ENCODE measurements around the gene FAM120B.

The FAM120B gene

DNA sequence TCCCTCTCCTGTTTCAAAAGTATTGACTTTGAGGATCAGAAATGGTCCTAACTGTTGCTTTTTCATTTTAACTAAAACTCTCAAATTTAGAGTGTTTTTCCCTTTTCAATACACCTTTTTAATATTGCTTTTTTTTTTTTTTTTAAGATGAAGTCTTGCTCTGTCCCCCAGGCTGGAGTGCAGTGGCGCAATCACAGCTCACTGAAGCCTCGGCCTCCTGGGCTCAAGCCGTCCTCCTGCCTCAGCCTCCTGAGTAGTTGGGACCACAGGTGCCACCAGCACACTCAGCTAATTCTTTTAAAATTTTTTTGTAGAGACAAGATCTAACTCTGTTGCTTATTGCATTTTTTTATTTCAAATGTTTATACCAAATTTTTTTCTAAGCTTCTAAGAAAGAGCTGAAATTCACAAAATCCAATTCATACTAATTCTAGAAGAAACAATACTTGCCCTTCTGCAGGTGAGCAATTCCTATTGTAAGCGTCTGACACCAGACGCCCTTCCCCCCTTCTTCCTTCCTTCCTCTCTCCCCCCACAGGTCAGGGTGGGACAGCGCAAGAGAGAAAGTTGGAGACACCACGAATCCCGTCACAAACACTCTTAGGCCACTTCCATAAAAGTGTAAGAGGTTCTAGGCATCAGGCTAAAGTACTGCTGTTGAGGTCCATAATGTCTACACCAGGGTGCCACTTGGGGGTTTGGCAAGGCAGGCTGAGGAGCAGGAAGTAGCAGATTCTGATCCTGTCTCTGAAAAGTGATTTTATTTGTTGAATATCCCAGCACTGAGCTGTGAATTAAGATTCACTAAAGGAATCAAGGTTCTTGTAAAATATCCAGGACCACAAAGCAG is 28.4 kb upstream of the FAM120B start:
- no peak for TF ChIP-seq ZNF274 (IDR thresholded peaks at IDR 0.05; ENCODE audit: low read depth, low read length)
- H3K4me3 ChIP-seq (ENCODE audit: low read length): no peak overlapping the region

DNA sequence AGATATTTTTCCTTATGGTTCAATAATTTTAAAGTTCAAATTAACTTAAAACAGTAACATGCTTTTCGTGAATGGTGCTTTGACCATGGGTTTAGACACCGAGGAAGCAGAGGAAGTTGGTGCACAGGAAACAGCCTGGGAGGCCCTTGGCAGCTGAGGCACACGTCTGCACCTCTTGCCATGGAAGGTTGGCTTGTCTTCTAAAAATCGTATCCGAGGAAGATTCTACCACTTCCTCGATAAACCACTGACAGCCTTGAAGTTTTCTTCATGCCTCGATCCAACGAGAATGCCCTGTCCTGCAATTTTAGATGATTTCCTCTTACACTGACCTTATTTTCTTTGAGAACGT is 27.8 kb upstream of the FAM120B start:
- H3K4me3 ChIP-seq (ENCODE audit: low read length): no peak overlapping the region
- no peak for TF ChIP-seq ZNF274 (IDR thresholded peaks at IDR 0.05; ENCODE audit: low read depth, low read length)

DNA sequence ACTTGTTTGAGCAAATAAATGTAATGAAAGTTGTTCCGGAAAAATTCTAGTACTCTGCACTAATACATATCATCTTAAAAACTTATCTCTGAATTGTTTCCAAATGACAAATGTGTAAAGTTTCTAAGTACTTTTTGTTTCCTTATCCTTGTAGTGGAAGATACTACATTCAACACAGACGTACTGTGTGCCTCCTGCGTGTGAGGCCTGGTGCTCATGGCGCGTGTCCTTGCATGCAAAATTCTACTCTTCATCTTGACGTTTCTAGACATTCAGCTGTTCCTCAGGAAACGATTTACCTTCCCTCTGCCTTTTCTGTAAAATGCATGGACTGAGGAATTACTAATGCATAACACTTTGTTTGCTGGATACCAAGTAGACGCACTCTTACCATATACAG is 27.1 kb upstream of the FAM120B start:
- TF ChIP-seq ZNF274 (IDR thresholded peaks at IDR 0.05; ENCODE audit: low read depth, low read length): no peak

DNA sequence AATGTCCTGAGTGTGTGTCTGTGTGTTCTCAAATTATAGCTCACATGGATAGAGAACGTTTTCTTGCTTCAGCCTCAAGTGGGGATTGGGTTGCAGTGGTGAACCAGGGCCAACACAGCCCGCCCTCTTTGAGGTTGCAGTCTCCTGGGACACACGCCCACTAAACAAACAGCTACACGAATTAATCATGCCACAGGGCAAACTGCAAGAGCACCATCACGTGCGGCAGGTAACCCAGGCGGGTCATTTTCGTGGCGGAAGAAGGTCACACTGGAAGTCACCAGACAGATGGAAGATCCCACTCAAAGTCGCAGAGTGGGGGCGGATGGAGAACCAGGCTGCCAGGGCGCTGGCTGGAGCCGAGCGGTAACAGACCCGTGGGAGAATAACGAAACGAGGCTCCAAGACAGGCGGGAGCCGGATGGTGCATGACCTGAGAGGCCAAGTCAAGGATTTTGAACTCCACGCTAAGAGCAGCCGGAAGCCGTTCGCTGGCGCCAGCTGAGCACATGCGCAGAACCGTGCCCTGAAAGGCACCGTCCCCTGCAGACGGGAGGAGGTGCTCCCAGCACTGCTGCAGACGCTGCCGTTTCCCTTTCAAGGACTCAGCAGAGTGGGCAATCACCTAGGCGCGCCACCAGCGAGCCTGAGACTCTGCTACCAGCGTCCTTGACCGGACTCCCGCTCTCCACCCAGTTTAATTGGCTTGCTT is 26.4 kb upstream of the FAM120B start:
- no peak for TF ChIP-seq ZNF274 (IDR thresholded peaks at IDR 0.05; ENCODE audit: low read depth, low read length)
- H3K4me3 ChIP-seq (ENCODE audit: low read length): peak overlapping the region; percentile 53; the same call in 1 of the 2 replicates

More for the DNA sequence above, 27.1 kb upstream of the FAM120B start:
- H3K4me3 ChIP-seq (ENCODE audit: low read length): no peak overlapping the region

DNA sequence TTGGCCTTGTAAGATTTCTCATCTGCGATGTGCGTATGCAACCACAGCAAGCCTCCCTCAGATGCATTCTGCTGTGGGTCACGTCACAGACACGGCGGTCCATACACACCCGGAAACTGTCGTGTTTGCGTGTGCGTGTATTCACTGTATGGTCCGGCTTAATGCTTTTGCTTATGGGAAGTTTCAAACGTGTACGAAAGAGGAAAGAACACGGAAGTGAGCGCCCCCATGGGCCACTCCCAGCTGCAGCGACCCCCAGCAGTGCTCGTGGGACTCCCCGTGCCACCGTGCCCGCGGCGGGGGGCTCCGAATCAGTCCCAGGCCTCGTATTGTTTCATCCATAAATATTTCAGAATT is 25.9 kb upstream of the FAM120B start:
- H3K4me3 ChIP-seq (ENCODE audit: low read length): peak overlapping the region; percentile 53; the same call in 1 of the 2 replicates
- no peak for TF ChIP-seq ZNF274 (IDR thresholded peaks at IDR 0.05; ENCODE audit: low read depth, low read length)

DNA sequence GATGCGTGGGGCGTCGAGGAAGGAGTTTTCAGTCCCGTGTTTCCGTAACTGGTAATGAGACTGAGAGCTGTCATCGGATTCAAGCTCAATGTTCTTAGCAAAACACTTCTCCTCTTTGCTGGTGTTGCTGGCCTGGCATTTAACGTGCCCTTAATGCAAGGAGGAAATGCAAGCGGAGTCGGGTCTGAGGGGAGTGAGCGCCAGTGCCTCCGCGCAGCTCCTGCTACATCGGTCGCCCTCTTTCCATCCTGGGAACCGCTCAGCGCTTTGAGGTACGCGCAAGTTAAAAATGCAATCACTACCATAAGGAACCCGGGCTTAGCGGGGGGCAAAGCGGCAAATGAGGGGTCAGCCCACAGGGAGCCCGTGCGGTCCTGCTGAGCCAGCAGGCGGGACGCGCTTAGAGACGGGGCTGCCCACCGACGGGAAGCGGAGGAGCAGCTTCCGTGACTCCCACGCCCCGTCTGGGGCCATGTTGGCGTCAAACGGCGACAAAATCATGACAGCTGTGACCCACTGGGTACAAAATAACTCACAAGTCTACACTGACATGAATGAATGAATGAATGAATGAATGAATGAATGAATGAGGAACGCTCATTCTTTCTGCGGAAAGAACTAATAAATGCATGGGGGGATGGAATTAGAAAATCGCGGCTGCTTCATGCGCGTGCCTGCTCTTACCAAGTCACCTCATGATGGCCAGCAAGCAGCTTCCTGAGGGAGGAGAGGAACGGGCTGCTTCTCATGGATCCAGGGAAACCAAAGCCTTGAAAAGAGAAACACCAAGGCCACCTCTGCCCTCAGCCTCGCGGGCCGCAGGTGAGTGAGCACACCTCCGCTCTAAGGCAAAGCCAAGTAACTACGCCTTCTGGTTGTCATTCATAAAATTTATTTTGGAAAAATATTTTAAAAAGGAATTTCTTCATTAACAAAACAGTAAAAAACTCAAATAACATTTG is 24.9 kb upstream of the FAM120B start:
- H3K4me3 ChIP-seq (ENCODE audit: low read length): no peak overlapping the region
- no peak for TF ChIP-seq ZNF274 (IDR thresholded peaks at IDR 0.05; ENCODE audit: low read depth, low read length)

DNA sequence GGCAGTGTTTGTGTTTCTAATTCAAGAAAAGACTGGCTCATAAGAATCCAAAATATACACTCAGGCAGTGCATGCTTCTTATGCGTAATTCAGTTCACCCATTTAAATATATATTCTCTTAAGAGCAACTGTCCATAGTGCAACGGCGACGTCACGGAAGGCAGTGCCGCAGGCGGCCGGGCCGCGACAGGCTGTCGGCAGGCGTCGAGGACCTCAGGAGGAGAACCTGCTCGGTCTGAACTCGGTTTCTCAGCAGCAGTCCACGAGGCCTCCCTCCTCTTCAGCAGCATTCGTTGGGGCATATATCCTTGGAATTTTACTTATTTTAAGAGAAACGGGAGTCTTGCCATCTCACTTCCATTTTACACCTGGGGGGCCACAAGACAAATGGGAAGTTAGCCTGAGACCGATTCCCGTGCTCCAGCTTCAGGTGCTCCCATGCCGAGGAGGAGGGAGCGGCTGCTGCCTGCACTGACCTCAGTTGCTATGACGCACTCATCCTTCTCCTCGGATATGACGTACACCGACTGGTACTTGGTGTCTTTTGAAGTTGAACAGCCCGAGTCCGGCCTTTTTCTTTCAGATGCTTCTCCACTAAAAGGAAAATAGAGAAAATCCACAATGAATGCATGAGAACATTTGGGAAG is 23.9 kb upstream of the FAM120B start:
- no peak for TF ChIP-seq ZNF274 (IDR thresholded peaks at IDR 0.05; ENCODE audit: low read depth, low read length)
- H3K4me3 ChIP-seq (ENCODE audit: low read length): no peak overlapping the region

DNA sequence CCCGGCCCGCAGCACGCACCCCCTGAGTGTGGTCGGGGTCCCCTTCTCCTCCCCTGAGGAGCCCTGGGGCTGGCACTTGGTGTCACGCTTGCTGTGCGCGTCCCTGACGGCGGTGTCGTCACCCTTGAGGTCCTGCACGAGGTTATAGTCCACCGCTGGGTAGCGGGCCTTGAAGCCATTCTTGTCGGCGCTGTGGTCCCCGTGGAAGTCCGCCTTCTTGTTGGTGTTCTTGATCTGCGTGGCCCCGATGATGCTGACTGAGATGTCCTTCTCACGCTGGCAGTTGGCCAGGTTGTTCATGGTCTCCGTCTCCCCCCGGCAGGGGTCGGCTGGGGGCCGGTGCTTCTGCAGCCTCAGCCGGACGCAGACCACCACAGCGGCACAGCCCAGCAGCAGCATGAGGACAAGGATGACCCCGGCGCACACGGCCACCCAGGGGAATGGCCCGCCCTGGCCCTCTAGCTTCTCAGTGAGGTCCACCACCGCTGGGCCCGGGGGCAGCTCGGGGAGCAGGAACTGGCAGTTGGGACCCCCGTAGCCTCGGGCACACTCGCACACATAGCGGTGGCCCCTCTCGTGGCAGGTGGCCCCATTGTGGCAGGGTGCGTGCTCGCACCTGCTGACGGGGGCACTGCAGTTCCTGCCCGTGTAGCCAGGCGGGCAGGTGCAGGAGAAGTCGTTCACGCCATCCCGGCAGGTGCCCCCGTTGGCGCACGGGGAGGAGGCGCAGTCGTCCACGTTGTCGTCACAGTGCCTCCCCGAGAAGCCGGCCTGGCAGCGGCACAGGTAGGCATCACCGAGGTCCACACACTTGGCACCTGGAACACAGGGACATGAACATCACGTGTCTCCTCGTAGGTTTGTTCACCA is 23.1 kb upstream of the FAM120B start:
- TF ChIP-seq ZNF274 (IDR thresholded peaks at IDR 0.05; ENCODE audit: low read depth, low read length): no peak

DNA sequence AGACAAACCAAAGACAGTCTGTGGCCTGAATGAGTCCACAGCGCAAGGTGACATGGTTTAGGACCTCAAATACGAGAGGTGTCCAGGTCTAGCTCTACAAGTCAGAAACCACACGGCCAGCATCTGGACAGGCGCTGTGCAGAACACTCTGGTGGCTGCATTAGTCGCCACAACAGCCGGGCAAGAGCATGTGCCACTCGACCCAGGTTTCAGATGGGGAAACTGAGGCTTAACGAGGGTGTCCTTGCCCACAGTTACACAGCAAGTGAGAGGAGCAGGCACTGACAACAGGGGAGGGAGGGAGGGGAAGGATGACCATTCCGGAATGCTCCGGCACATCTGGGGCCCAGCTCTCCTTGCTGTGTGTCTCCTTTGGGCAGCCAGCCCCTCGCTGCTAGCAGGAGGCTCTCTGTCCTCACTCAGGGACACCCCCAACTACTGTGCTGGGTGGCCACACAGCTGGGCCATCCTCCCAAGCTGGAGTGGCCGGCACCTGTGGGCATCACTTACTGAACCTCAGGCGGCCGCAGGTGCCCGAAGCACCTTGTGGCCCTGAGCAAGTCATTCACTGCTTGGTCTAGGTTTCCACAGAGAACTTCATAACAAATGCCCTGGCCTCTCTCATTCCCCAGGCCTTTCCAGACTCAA is 22.3 kb upstream of the FAM120B start:
- H3K4me3 ChIP-seq (ENCODE audit: low read length): no peak overlapping the region
- TF ChIP-seq ZNF274 (IDR thresholded peaks at IDR 0.05; ENCODE audit: low read depth, low read length): no peak

More for the DNA sequence above, 23.1 kb upstream of the FAM120B start:
- H3K4me3 ChIP-seq (ENCODE audit: low read length): no peak overlapping the region

DNA sequence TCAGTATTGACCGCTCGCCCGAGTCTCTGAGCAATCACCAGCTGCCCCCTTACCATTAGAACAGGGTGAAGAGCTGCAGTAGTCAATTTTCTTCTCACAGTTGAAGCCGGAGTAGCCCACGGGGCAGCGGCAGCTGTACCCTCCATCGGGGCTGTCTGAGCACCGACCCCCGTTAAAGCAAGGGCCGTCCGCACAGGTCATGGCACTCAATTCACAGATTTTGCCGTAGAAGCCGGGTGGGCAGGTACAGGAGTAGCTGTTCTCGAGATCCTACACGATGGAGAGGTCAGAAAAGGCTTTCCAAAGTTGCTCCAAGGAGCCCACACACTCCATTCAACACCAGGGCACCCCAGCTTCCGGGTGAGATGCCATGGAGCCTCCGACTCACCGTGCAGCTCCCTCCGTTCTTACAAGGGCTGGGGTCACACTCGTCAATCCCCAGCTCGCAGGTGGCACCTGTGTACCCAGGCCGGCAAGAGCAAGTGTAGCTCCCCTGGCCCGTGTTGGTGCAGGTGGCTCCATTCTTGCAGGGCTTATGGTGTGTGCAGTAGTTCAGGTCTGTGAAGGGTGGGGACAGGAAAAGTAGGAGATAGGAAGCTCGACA is 21.6 kb upstream of the FAM120B start:
- no peak overlapping the region for H3K4me3 ChIP-seq (ENCODE audit: low read length)
- TF ChIP-seq ZNF274 (IDR thresholded peaks at IDR 0.05; ENCODE audit: low read depth, low read length): no peak

DNA sequence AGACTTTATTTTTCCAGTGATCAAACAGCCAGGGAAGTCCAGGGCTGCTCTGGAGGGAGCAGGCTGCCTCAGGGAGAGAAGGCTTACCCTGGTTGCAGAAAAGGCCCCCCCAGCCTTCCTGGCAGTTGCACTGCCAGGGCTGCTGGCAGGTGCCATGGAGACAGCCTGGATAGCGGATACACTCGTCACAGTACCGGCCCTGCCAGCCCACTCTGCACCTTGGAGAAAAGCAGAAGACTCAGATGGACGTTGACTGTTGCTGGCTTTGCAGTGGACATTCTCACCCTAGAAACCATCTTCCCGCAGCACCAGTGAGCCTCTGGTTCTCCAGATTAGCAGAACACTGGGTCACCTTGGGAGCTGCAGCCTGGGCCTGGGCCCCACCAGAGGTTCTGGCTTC is 21.1 kb upstream of the FAM120B start:
- no peak for TF ChIP-seq ZNF274 (IDR thresholded peaks at IDR 0.05; ENCODE audit: low read depth, low read length)

More for the DNA sequence above, 21.1 kb upstream of the FAM120B start:
- H3K4me3 ChIP-seq (ENCODE audit: low read length): no peak overlapping the region

Measured in GM08714 (cell line).